Measurements from ENCODE around the gene ROR2. TPM values are rescaled to one million over a fixed set of nuclear protein-coding genes. Genes with fewer than 3 reads are reported as not detected.

Gene ROR2
- total and polyA plus RNA-seq, 2 of the 8 experiments (the other 6 are each of a cell fraction or from before 2014, with no cell fraction given) = 2.7 to 4.3 TPM

GRCh38 chr9:91654527-91654926, 295.5 kb downstream of the ROR2 start (continued):
- TF ChIP-seq USF2 (IDR thresholded peaks at IDR 0.05; ENCODE audit: low read length) (no peak), HDAC6 (IDR thresholded peaks at IDR 0.05; ENCODE audit: low read depth, low read length) (no peak), CBX8 (IDR thresholded peaks at IDR 0.05; ENCODE audit: borderline replicate concordance, low read depth, low read length) (no peak), POU5F1 (IDR thresholded peaks at IDR 0.05; ENCODE audit: low read depth, low read length) (no peak), KDM4A (IDR thresholded peaks at IDR 0.05; ENCODE audit: low read depth, low read length, severe bottlenecking) (no peak)

Data from H1 (cell line).